RWPE1 (cell line): Measurements from ENCODE around the gene OR1M1.

Source experiments
- CTCF ChIA-PET: fragments of 350-600 bp; sonication (Branson Sonifier 250); formaldehyde crosslinking; extraction: SDS; loops from one replicate; lab custom pipeline; 2021; lab: Yijun Ruan, JAX
- POLR2A ChIA-PET: fragments of 400-600 bp; formaldehyde crosslinking; extraction: SDS; loops from one replicate; lab custom pipeline; 2020; ENCODE audit warnings: antibody characterized with exemption; ENCODE audit not compliant: low non-redundant PET; lab: Yijun Ruan, JAX
- DNase-seq: peaks from one replicate; pipeline ENCODE4 v3.0.0; 2012; ENCODE audit warnings: low spot score
- H3K27ac ChIP-seq: fragments of 450-650 bp; 2 replicates; pipeline ENCODE4 v1.5.1; 2017
- TF ChIP-seq, protein P1 (sequence below): fragments of 450-650 bp; conservative IDR thresholded peaks from 2 replicates; pipeline ENCODE4 v1.5.1; 2017; ENCODE audit warnings: low read depth, mild to moderate bottlenecking

Gene OR1M1

DNA sequence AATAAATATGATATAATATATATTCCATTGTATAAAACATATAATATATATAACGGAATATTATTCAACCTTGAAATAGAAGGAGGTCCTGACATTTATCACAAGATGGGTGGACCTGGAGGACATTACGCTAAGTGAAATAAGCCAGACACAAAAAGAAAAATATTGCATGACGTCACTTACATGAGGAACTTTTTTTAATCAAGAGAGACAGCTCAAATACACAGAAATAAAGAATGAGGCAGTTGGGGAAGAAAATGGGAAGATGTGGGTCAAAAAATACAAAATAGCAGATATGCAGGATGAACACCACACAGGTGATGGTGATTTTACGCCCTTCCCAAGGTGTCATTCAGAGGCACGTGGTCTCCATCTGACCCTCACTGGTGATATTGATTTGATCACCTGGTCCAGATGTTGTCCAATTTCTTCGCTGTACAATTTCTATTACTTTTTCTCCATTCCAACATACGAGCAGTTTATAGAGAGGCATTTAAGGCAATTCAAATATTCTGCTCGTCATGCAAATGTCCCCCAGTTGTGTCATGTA is 52.8 kb downstream of the OR1M1 start:
- ChIA-PET POLR2A (no interaction called here), CTCF (no interaction called here)
- TF ChIP-seq, protein P1, sequence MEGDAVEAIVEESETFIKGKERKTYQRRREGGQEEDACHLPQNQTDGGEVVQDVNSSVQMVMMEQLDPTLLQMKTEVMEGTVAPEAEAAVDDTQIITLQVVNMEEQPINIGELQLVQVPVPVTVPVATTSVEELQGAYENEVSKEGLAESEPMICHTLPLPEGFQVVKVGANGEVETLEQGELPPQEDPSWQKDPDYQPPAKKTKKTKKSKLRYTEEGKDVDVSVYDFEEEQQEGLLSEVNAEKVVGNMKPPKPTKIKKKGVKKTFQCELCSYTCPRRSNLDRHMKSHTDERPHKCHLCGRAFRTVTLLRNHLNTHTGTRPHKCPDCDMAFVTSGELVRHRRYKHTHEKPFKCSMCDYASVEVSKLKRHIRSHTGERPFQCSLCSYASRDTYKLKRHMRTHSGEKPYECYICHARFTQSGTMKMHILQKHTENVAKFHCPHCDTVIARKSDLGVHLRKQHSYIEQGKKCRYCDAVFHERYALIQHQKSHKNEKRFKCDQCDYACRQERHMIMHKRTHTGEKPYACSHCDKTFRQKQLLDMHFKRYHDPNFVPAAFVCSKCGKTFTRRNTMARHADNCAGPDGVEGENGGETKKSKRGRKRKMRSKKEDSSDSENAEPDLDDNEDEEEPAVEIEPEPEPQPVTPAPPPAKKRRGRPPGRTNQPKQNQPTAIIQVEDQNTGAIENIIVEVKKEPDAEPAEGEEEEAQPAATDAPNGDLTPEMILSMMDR: no peak
- no peak for DNase-seq
- no peak overlapping the region for H3K27ac ChIP-seq

DNA sequence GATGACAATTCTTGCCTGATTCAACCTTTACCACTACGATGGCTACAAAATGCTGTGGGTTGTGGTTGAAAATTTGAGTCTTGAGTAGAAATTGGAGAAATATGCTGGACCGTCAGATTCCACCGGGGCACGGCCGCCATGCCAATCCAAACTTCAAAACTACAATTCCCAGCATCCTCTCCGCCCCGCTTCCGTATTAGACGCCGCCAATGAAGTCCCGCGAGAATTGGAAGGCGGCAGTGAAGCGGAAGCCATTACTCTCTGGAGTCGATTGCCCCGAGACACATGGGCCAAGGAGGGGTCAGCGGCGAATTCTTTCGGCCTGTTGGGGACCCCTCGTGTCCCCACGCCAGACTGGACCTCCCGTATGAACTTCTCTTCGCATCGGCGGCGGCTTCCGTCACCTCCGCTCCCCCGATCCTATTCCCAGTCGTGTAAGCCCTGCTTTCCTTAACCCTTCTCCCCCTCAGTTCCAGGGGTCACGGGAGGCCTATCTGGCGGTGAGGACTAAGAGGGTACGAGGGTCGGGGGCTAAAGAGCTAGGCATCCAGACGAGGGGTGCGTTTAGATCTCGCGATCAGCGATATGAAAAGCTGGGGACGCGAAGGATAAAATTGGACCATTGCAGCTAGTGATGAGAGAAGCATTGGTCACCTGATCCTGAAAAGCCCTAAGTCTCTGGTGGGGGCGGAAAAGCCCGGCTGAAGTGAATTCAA is 53.5 kb downstream of the OR1M1 start, which contains the start of gene ZNF317:
TSS of gene ZNF317 (plus strand) at position 239 of the 716 bp plus-strand sequence. CDS start 15,620 bp downstream, outside the sequence.
- ChIA-PET POLR2A (no interaction called here), CTCF (interaction anchor here (0.5 kb wide), 1 partner anchor 443 kb away, joined by 3 read pairs; no protein-coding TSS in a partner anchor)
- TF ChIP-seq, protein P1: no peak
- H3K27ac ChIP-seq: peak within 1 kb of the TSS; percentile 69
- peak; percentile 87 for DNase-seq

DNA sequence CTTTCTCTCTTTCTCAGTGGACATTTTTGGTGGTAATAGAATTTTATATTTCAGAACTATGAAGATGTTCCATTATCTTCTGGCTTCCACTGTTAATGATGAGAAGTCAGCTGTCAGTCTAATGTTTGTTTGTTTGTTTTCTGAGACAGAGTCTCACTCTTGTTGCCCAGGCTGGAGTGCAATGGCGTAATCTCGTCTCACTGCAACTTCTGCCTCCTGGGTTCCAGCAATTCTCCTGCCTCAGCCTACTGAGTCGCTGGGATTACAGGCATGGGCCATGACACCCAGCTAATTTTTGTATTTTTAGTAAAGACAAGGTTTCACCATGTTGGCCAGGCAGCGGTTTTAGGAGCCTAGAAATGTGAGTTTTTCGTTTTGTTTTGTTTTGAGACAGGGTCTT is 58.1 kb downstream of the OR1M1 start:
- ChIA-PET CTCF (no interaction called here), POLR2A (no interaction called here)
- H3K27ac ChIP-seq: no peak overlapping the region
- no peak for DNase-seq
- TF ChIP-seq, protein P1: no peak
